GM12878 (cell line): ENCODE data around the gene YY1. TPM values are rescaled to one million over a fixed set of nuclear protein-coding genes. Genes with fewer than 3 reads are reported as not detected.

ENCODE experiments used
- ATAC-seq: fragments of 200-7000 bp; cut with Tn5 transposase; 3 replicates; pipeline ENCODE4 v1.9.1; 2020; ENCODE audit warnings: mild to moderate bottlenecking, moderate library complexity
- BruUV-seq: library from RNA; stranded (reverse); fragments of 400-500 nt; replicated peaks from 2 replicates; lab custom pipeline; 2021; lab: Mats Ljungman, UMichigan
- CTCF ChIA-PET: fragments of 300-600 bp; sonication (Branson Sonifier 250); formaldehyde crosslinking; extraction: SDS; loops from one replicate; lab custom pipeline; 2021; ENCODE audit warnings: inconsistent platforms; lab: Yijun Ruan, JAX
- POLR2A ChIA-PET: fragments of 350-600 bp; formaldehyde crosslinking; extraction: SDS; loops from one replicate; lab custom pipeline; 2021; ENCODE audit warnings: inconsistent platforms; lab: Charles Lee
- RAD21 ChIA-PET: fragments of 300-600 bp; sonication (Branson Sonifier 250); formaldehyde crosslinking; loops from one replicate; lab custom pipeline; 2023; ENCODE audit warnings: antibody characterized with exemption; ENCODE audit not compliant: unreplicated experiment; lab: Charles Lee
- SMC1A ChIA-PET: fragments of 300-600 bp; sonication (Branson Sonifier 250); formaldehyde crosslinking; loops from one replicate; lab custom pipeline; 2023; ENCODE audit not compliant: unreplicated experiment, uncharacterized antibody; lab: Charles Lee
- DNase-seq: peaks from one replicate; pipeline ENCODE4 v3.0.0-alpha.2; 2011; ENCODE audit warnings: low read depth, low spot score
- FAIRE-seq: peaks from 3 replicates; lab custom pipeline; 2011; peaks lifted over from hg19 to GRCh38; lab: Jason Lieb, UNC
- H2AFZ ChIP-seq: 2 replicates; pipeline ENCODE4 v1.6.0; 2011; ENCODE audit warnings: low read depth, low read length, control low read depth; ENCODE audit not compliant: control insufficient read depth
- H3K27ac ChIP-seq: 2 replicates; pipeline ENCODE4 v1.5.1; 2011; ENCODE audit warnings: control low read depth; ENCODE audit not compliant: control insufficient read depth, insufficient read depth
- H3K27me3 ChIP-seq, 2 experiments: replicated peaks in 1 of 2; 2 replicates each; pipeline versions ENCODE4 v1.6.0 to v1.6.1; 2011; ENCODE audit warnings: low read length in 1 of 2; ENCODE audit not compliant: control insufficient read depth in 2 of 2, insufficient read depth in 2 of 2
- H3K36me3 ChIP-seq, 2 experiments: 2 replicates each; pipeline ENCODE4 v1.5.1; 2011; ENCODE audit warnings: low read length in 1 of 2; ENCODE audit not compliant: control insufficient read depth in 2 of 2, insufficient read depth in 2 of 2
- H3K4me1 ChIP-seq: 2 replicates; pipeline ENCODE4 v1.6.1; 2011; ENCODE audit warnings: mild to moderate bottlenecking, low read length, moderate library complexity, mixed read lengths; ENCODE audit not compliant: control insufficient read depth, insufficient read depth
- H3K4me2 ChIP-seq: 2 replicates; pipeline ENCODE4 v1.6.0; 2011; ENCODE audit warnings: control low read depth; ENCODE audit not compliant: control insufficient read depth, insufficient read depth
- H3K4me3 ChIP-seq: fragments of 200-600 bp; sonication (generic); 2 replicates; pipeline ENCODE4 v1.5.1; 2016
- H3K79me2 ChIP-seq: 2 replicates; pipeline ENCODE4 v1.6.0; 2011; ENCODE audit warnings: low read length; ENCODE audit not compliant: control insufficient read depth, insufficient read depth
- H3K9ac ChIP-seq: 2 replicates; pipeline ENCODE4 v1.8.0; 2011; ENCODE audit warnings: low read length, control low read depth, mixed read lengths; ENCODE audit not compliant: control insufficient read depth, insufficient read depth
- H3K9me3 ChIP-seq: replicated peaks from 3 replicates; pipeline ENCODE4 v1.5.1; 2011; ENCODE audit warnings: mild to moderate bottlenecking, low read length; ENCODE audit not compliant: control insufficient read depth, insufficient read depth
- H4K20me1 ChIP-seq: 2 replicates; pipeline ENCODE4 v1.6.0; 2011; ENCODE audit not compliant: control insufficient read depth, insufficient read depth
- ATF2 ChIP-seq: IDR thresholded peaks from 2 replicates; pipeline ENCODE4 v1.6.1; 2012; ENCODE audit warnings: low read length, inconsistent platforms
- CREB1 ChIP-seq: IDR thresholded peaks from 2 replicates; pipeline ENCODE4 v1.6.1; 2012; ENCODE audit warnings: low read depth, mild to moderate bottlenecking, inconsistent platforms
- E2F4 ChIP-seq: IDR thresholded peaks from 2 replicates; pipeline ENCODE4 v1.6.1; 2012; ENCODE audit warnings: low read depth, low read length, improper control_type of control experiment
- LARP7 ChIP-seq: fragments of 450-650 bp; IDR thresholded peaks from 2 replicates; pipeline ENCODE4 v1.6.1; 2017; ENCODE audit warnings: mild to moderate bottlenecking
- NFIC ChIP-seq: IDR thresholded peaks from 2 replicates; pipeline ENCODE4 v1.6.1; 2012; ENCODE audit warnings: low read depth, mild to moderate bottlenecking, inconsistent platforms, low read length, moderate library complexity
- RELA ChIP-seq: fragments of 450-650 bp; IDR thresholded peaks from 2 replicates; pipeline ENCODE4 v1.8.0; 2014; ENCODE audit warnings: borderline replicate concordance; ENCODE audit not compliant: partially characterized antibody
- SIX5 ChIP-seq: IDR thresholded peaks from 2 replicates; pipeline ENCODE4 v1.6.1; 2011; ENCODE audit warnings: mild to moderate bottlenecking, low read depth, low read length, moderate library complexity; ENCODE audit not compliant: severe bottlenecking
- SP1 ChIP-seq: IDR thresholded peaks from one replicate; pipeline ENCODE4 v1.6.1; 2011; ENCODE audit warnings: low read depth, low read length
- SREBF2 ChIP-seq: IDR thresholded peaks from 2 replicates; pipeline ENCODE4 v1.6.1; 2012; ENCODE audit warnings: mild to moderate bottlenecking, low read length
- STAT1 ChIP-seq: fragments of 450-650 bp; conservative IDR thresholded peaks from 2 replicates; pipeline ENCODE4 v1.6.1; 2014; ENCODE audit warnings: antibody characterized with exemption, mild to moderate bottlenecking
- STAT3 ChIP-seq: IDR thresholded peaks from 2 replicates; pipeline ENCODE4 v1.6.1; 2011; ENCODE audit warnings: low read depth, low read length, improper control_type of control experiment
- TBL1XR1 ChIP-seq: IDR thresholded peaks from 2 replicates; pipeline ENCODE4 v1.6.1; 2012; ENCODE audit warnings: low read depth, low read length, improper control_type of control experiment
- ZNF274 ChIP-seq: IDR thresholded peaks from one replicate; pipeline ENCODE4 v1.8.0; 2011; ENCODE audit not compliant: insufficient read length, insufficient read depth
- ZNF687 ChIP-seq: fragments of 450-650 bp; IDR thresholded peaks from 2 replicates; pipeline ENCODE4 v1.6.1; 2017; ENCODE audit warnings: mild to moderate bottlenecking, moderate library complexity
- WGBS: methylation state at CpG from one replicate; pipeline ENCODE4 v1.1.6; 2016; ENCODE audit warnings: low lambda C conversion rate; ENCODE audit not compliant: insufficient replicate concordance, insufficient coverage; ENCODE audit errors: missing lambda C conversion rate; 5-methylcytosine and 5-hydroxymethylcytosine counted together
- in situ Hi-C: fragments of 300-500 bp; cut with MboI; formaldehyde crosslinking; loops from 9 replicates; pipeline ENCODE4 v1.14.3; 2018; ENCODE audit warnings: mixed read lengths
- intact Hi-C: fragments of 100-400 bp; cut with micrococcal nuclease; formaldehyde crosslinking; loops from one replicate; pipeline ENCODE4 v1.14.2; 2022; ENCODE audit not compliant: unreplicated experiment
- polyA plus RNA-seq, 11 experiments: library from polyadenylated mRNA; depleted of rRNA in 4 of 11; unstranded in 6 of 11; stranded (reverse) in 5 of 11; fragments of >200 nt; fragmentation: Nextera tagmentation in 4 of 11; fragmentation: Illumina TruSeq in 1 of 11; extraction: Ambion mirVana in 4 of 11; extraction: Trizol in 1 of 11; gene quantifications; 1 replicate in 1 of 11; 2 replicates in 10 of 11; pipeline versions ENCODE4 v1.2.1 to v1.2.3, GENCODE V29; 2011 to 2016; ENCODE audit warnings: inconsistent platforms in 2 of 11, missing spikeins in 2 of 11, low read depth in 1 of 11
- total RNA-seq, 4 experiments: library from RNA; depleted of rRNA in 3 of 4; stranded (reverse); fragments of >200 nt in 3 of 4; fragmentation: Illumina TruSeq in 1 of 4; extraction: Trizol in 1 of 4; gene quantifications; 2 replicates each; pipeline versions ENCODE4 v1.2.1 to v1.2.3, GENCODE V29; 2013 to 2021
- TF ChIP-seq, protein P1 (sequence below): fragments of 450-650 bp; IDR thresholded peaks from 2 replicates; pipeline ENCODE4 v1.6.1; 2017; ENCODE audit warnings: borderline replicate concordance

The YY1 gene
- total and polyA plus RNA-seq, 10 of the 15 experiments (the other 5 are each of a cell fraction or from before 2014, with no cell fraction given) = 23.7 to 74.0 (median 39.9) TPM

DNA sequence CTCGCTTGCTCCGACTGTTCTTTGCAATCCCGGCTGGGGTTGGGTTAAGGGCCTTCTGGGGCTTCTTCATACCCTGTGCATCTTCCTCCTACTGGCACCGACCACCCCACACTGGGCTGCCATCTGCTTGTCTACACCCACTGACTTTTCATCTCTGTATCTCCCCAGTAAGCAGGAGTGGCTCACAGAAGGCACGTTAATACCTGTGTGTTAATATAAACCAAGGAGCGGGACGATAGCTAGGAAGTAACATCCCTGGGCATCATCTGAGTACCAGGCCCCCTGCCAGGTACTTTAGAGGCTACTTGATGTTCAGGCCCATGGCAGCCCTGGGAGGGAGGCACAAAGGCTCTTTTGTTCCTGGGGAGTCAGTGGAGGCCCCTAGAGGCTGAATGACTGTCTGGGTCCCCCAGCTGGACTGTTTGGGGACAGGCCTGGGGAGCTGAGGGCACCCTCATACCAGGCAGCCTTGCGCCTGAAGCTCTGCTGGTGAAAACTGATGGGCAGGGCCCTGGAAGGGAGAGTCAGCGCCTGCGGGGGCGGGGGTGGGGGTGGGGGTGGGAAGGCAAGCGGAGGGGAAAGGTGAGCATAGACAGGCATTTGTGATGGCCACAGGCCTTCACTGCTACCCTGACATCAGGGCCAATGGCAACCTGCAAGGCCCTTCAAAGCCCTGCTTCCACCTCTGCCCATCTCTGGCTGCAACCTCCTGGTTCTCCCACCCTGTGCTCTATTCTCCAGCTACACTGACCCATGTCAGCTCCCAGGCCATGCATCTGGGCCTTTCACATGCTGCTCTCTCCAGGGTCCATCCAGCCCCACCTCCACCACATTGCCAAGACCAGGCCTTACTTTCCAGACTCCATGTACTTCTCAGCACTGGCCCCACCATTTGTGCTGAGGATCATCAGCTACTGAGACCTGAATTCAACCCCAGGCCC is 45.3 kb upstream of the YY1 start:
- Histone ChIP-seq H3K4me2 (peak overlapping the region; percentile 72), H3K27ac (peak overlapping the region; percentile 45), H4K20me1 (no peaks in the 10 kb centered on the region), H3K4me3 (peak overlapping the region; percentile 19; the same call in 1 of the 2 replicates), H3K27me3 (no peaks in the 10 kb centered on the region), H3K4me1 (peaks cover 11% of the 10 kb centered on the region), H3K9me3 (no peaks in the 10 kb centered on the region), H3K79me2 (no peaks in the 10 kb centered on the region), H3K36me3 (no peaks in the 10 kb centered on the region), H3K9ac (peak overlapping the region; percentile 39), H2AFZ (peak overlapping the region; percentile 82)
- ChIA-PET CTCF (interaction anchor here (0.6 to 4.4 kb wide), 51 partner anchors 10 to 219 kb away, joined by 3 to 65 read pairs (median 4); partner anchors contain the start of genes EVL and WDR25), POLR2A (interaction anchor here (0.6 to 1.0 kb wide), 3 partner anchors 21 to 122 kb away, joined by 3 read pairs; no protein-coding TSS in a partner anchor), RAD21 (interaction anchor here (0.6 to 2.2 kb wide), 23 partner anchors 11 to 217 kb away, joined by 3 to 13 read pairs (median 4); partner anchors contain the start of gene EVL), SMC1A (interaction anchor here (0.6 to 3.1 kb wide), 18 partner anchors 9 to 210 kb away, joined by 3 to 21 read pairs (median 4); partner anchors contain the start of gene EVL)
- intact Hi-C loops = loop anchor here (1.0 to 5.0 kb wide), 7 partner anchors 21 to 211 kb away; no protein-coding TSS in a partner anchor
- in situ Hi-C loops = no loop called here
- ATAC-seq (peak; percentile 9), DNase-seq (no peak), FAIRE-seq (no peak)
- no TSS peak for BruUV-seq
- WGBS = 54% methylated on average over 12 of the region's 12 CpGs
- TF ChIP-seq, protein P1, sequence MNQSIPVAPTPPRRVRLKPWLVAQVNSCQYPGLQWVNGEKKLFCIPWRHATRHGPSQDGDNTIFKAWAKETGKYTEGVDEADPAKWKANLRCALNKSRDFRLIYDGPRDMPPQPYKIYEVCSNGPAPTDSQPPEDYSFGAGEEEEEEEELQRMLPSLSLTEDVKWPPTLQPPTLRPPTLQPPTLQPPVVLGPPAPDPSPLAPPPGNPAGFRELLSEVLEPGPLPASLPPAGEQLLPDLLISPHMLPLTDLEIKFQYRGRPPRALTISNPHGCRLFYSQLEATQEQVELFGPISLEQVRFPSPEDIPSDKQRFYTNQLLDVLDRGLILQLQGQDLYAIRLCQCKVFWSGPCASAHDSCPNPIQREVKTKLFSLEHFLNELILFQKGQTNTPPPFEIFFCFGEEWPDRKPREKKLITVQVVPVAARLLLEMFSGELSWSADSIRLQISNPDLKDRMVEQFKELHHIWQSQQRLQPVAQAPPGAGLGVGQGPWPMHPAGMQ = no peak
- TF ChIP-seq ZNF274 = no peak
- no peak for TF ChIP-seq E2F4
- no peak for TF ChIP-seq NFIC
- no peak for TF ChIP-seq RELA
- no peak for TF ChIP-seq TBL1XR1
- no peak; the same call in 1 of the 2 replicates for TF ChIP-seq SREBF2
- no peak for TF ChIP-seq CREB1
- TF ChIP-seq STAT3 = no peak
- TF ChIP-seq STAT1 = no peak
- TF ChIP-seq ATF2 = no peak
- no peak for TF ChIP-seq SIX5
- 0 out of 2 replicates have a peak, but pooled peaks have one; percentile 23 for TF ChIP-seq ZNF687
- no peak for TF ChIP-seq SP1
- 0 out of 2 replicates have a peak, but pooled peaks have one; percentile 33 for TF ChIP-seq LARP7
